Lower leg skin (tissue), 4 donors: Measurements from ENCODE around the gene XPC. TPM values are rescaled to one million over a fixed set of nuclear protein-coding genes. Genes with fewer than 3 reads are reported as not detected.

Experiments used
- DNase-seq, 2 donors: peaks; one replicate each; pipeline ENCODE4 v3.0.0-alpha.2; 2019; ENCODE audit warnings: low spot score in 2 of 2
- H3K4me3 ChIP-seq: fragments of 200-600 bp; sonication (generic); 2 replicates; pipeline ENCODE4 v1.5.1; 2017; ENCODE audit warnings: mild to moderate bottlenecking, low read depth; ENCODE audit not compliant: poor library complexity, severe bottlenecking
- POLR2A ChIP-seq, 2 donors: fragments of 450-650 bp; IDR thresholded peaks; one replicate each; pipeline ENCODE4 v1.6.1; 2016 to 2017; ENCODE audit warnings: antibody characterized with exemption in 2 of 2, mild to moderate bottlenecking in 1 of 2, moderate library complexity in 1 of 2
- whole genome bisulfite sequencing, 2 donors: methylation state at CpG; one replicate each; pipeline ENCODE4 v1.1.5; 2018; 5-methylcytosine and 5-hydroxymethylcytosine counted together
- intact Hi-C: fragments of 100-400 bp; cut with DNase I; formaldehyde crosslinking; loops from one replicate; pipeline ENCODE4 v1.15.0; 2023; ENCODE audit warnings: low total_unique reads
- total RNA-seq, 4 donors: library from RNA; depleted of rRNA; stranded (reverse); fragments of >200 nt; gene quantifications; one replicate each; pipeline ENCODE4 v1.1.0, GENCODE V29; 2016
- TF ChIP-seq, protein P1 (sequence below), 3 donors: fragments of 450-650 bp; IDR thresholded peaks; one replicate each; pipeline ENCODE4 v1.5.1; 2016; ENCODE audit warnings: antibody characterized with exemption in 3 of 3, mild to moderate bottlenecking in 3 of 3, moderate library complexity in 2 of 3

XPC gene
- total RNA-seq, 4 donors from 2014 or later: 50.6 to 110 (median 76.2) TPM

DNA sequence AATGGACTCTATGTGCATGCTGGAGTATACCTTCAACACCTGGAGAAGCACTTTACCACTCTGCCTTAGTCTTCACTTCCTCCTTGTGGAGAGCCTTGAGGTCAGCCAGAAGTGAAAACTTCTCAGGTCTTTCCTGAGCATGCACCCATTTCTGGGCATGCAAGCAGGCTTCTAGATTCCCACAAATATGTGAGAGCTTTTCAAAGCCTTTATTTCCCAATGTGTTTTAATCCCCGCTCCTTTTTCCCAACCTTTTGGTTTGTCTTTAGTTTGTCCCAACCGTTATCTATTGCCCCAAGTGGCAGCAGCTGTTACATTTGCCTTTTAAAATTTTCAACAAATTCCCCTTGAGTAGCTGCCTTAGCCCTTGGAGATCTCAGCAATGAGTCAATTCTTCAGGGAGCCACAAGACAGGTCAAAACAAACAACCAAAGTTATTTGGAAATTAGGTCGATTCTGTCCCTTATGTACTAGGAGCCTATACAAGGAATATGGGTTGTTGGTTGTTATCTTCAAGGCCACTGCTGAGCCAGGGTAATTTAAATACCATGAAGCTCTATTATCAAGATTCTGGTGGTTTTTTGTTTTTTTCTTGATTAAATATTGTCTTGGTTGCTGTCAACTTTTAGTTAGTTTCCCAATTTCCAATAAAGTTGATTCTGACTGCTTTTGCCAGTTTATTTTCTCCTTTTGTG, 44.6 kb upstream of the XPC start:
- peak in 1 of 2 donors; percentile 28 for DNase-seq
- no peak overlapping the region for H3K4me3 ChIP-seq
- WGBS, 2 donors: 51 to 77% methylated on average over 3 of the region's 3 CpGs
- intact Hi-C loops: no loop called here
- no peak for TF ChIP-seq POLR2A (IDR thresholded peaks at IDR 0.05)

DNA sequence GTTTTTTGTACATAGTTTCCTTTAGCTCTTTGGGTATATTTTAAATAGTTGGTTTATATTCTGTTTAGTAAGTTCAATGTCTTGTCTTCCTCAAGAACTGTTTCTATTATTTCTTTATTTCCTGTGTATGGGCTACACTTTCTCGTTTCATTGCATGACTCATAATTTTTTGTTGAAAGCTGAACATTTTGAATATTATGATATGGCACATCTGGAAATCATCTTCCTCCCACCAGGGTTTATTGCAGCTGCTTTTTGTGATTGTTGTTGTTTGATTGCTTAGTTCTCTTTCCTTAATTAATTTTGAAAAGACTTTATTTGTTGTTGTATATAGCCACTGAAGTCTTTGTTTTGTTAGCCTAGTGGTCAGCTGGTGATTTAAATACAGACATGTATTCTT, 44.1 kb upstream of the XPC start:
- intact Hi-C loops: no loop called here
- H3K4me3 ChIP-seq: no peak overlapping the region
- TF ChIP-seq POLR2A (IDR thresholded peaks at IDR 0.05): no peak
- TF ChIP-seq, protein P1, sequence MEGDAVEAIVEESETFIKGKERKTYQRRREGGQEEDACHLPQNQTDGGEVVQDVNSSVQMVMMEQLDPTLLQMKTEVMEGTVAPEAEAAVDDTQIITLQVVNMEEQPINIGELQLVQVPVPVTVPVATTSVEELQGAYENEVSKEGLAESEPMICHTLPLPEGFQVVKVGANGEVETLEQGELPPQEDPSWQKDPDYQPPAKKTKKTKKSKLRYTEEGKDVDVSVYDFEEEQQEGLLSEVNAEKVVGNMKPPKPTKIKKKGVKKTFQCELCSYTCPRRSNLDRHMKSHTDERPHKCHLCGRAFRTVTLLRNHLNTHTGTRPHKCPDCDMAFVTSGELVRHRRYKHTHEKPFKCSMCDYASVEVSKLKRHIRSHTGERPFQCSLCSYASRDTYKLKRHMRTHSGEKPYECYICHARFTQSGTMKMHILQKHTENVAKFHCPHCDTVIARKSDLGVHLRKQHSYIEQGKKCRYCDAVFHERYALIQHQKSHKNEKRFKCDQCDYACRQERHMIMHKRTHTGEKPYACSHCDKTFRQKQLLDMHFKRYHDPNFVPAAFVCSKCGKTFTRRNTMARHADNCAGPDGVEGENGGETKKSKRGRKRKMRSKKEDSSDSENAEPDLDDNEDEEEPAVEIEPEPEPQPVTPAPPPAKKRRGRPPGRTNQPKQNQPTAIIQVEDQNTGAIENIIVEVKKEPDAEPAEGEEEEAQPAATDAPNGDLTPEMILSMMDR (IDR thresholded peaks at IDR 0.05): no peak
- no peak for DNase-seq
- 39 to 41% methylated on average over 1 of the region's 1 CpG for WGBS, 2 donors

DNA sequence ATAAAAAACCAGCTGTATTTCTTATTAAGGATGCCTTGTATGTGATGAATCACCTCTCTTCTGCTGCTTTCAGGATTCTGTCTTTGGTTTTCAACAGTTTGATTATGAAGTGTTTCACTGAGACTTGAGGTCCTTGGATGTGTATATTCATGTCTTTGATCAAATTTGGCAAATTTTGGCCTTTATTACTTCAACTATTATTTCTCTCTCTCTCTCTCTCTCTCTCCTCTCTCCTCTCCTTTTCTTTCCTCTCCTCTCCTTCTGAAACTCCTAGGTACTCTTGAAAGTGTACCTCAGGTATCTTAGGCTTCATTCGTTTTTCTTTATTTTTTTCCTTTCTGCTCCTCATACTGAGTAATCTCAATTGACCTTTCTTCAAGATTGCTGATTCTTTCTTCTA, 43.5 kb upstream of the XPC start:
- intact Hi-C loops: no loop called here
- TF ChIP-seq, protein P1 (IDR thresholded peaks at IDR 0.05): no peak
- TF ChIP-seq POLR2A (IDR thresholded peaks at IDR 0.05): no peak
- 85 to 90% methylated on average over 1 of the region's 1 CpG for WGBS, 2 donors
- H3K4me3 ChIP-seq: no peak overlapping the region
- no peak for DNase-seq

DNA sequence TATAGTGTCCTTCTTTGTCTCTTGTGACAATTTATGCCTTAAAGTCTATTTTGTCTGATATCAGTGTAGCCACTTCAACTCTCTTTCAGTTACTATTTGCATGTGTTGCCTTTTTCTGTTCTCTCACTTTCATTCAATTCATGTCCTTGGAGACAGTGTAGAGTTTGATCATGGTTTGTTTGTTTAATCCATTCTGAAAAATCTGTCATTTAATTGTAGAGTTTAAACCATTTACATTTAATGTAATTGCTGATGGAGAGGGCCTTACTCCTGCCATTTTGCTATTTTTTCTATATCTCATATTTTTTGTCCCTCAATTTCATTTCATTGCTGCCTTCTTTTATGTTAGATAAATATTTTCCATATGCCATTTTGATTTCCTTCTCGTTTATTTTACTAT, 42.5 kb upstream of the XPC start:
- no peak for TF ChIP-seq POLR2A (IDR thresholded peaks at IDR 0.05)
- TF ChIP-seq, protein P1 (IDR thresholded peaks at IDR 0.05): no peak
- H3K4me3 ChIP-seq: no peak overlapping the region
- intact Hi-C loops: no loop called here
- DNase-seq: no peak
- WGBS, 2 donors: 82 to 92% methylated on average over 1 of the region's 1 CpG

DNA sequence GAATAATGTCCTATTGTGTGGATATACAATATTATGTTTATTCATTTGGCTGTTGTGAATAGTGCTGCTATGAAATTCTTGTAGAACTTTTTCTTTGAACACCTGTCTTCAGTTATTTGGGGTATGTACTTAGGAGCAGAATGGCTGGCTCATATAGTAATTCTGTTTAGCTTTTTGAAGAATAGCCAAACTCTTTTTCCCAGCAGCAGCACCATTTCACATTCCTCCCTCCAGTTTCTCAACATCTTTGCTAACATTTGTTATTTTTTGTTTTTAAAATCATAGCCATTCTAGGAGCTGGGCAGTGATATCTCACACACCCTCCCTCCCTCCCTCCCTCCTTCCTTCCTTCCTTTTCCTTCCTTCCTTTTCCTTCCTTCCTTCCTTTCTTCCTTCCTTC, 40.0 kb upstream of the XPC start:
- no peak for DNase-seq
- intact Hi-C loops: no loop called here
- H3K4me3 ChIP-seq: no peak overlapping the region
- TF ChIP-seq, protein P1 (IDR thresholded peaks at IDR 0.05): no peak
- no peak for TF ChIP-seq POLR2A (IDR thresholded peaks at IDR 0.05)

DNA sequence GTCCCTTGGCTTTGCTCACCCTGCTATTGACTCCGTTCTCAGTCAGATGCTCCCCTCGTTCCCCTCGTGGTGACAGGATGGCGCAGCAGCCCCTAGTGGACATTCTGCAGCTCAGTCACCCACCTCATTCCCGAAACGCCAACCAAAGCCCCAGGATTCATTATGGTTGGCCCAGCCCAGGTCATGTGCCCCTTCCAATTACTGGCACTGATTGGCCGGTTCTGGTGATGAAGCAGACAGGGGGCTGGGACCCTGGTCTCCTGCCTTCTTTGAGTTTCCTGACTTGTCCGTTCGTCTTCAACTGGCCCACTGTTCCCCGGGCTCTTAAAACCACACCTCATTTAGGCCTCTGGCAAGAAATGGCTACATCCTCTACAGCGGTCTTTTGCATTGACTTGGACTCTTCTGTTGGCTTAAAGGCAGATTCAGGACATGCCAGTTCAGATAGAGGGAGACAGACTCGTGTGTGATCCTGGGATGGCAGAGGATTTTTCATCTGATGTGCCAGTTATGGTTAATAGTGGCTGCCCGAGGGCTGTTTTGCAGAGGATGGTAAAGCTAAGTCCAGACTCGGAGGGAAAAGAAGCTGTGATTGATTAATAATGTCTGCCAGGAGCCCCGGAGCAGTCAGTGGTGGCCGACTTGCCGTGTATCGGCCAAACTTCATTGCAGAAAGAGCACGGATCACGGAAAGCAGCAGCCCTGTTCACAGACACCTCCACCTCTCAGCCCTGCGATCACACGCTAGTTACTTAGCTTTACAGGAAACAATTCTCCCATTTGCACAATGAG, 38.1 kb upstream of the XPC start:
- DNase-seq: no peak
- WGBS, 2 donors: 43 to 81% methylated on average over 22 of the region's 22 CpGs
- no peak overlapping the region for H3K4me3 ChIP-seq
- intact Hi-C loops: no loop called here
- TF ChIP-seq, protein P1 (IDR thresholded peaks at IDR 0.05): no peak
- no peak for TF ChIP-seq POLR2A (IDR thresholded peaks at IDR 0.05)
